G401 (cell line): Measurements from ENCODE around the gene XCL1. TPM values are rescaled to one million over a fixed set of nuclear protein-coding genes. Genes with fewer than 3 reads are reported as not detected.

ENCODE experiments used
- DNase-seq: peaks from one replicate; pipeline ENCODE4 v3.0.0-alpha.2; 2015; ENCODE audit warnings: low spot score
- in situ Hi-C: cut with HindIII; loops from 2 replicates; pipeline ENCODE4 v1.10.0; 2016; ENCODE audit warnings: low sequenced_read_pairs, mixed read lengths
- total RNA-seq: library from RNA; depleted of rRNA; stranded (reverse); fragments of >200 nt; shearing (Covaris generic); gene quantifications from 2 replicates; pipeline ENCODE4 v1.2.3, GENCODE V29; 2014; rRNA removed

XCL1 gene
- total RNA-seq, 1 experiment from 2014 or later: not detected

- in situ Hi-C loops: no loop called here
- DNase-seq: no peak
Observed at GRCh38 chr1:168623831-168624230, 47.4 kb downstream of the XCL1 start.

GRCh38 chr1:168626326-168626725 lies 49.9 kb downstream of the XCL1 start:
- DNase-seq: no peak
- in situ Hi-C loops: no loop called here

GRCh38 chr1:168627370-168627769 lies 51.0 kb downstream of the XCL1 start:
- DNase-seq: no peak
- in situ Hi-C loops: no loop called here

GRCh38 chr1:168628807-168629206 lies 52.4 kb downstream of the XCL1 start:
- in situ Hi-C loops: no loop called here
- DNase-seq: no peak

- DNase-seq: no peak
- in situ Hi-C loops: no loop called here
Observed at GRCh38 chr1:168629466-168629865, 53.1 kb downstream of the XCL1 start.

Other genes starting within 250 kb of the XCL1 start
- not detected in 2 replicates for gene XCL2, start 32.6 kb upstream of the XCL1 start, total RNA-seq
- not detected in 2 replicates for gene DPT, start 152.6 kb downstream of the XCL1 start, total RNA-seq